ENCODE measurements around the gene CNMD.
"Not testable (repeated sequence)": the region's sequence is repeated elsewhere in the genome, so short reads cannot be mapped to it uniquely, and the experiment has no call there.

CNMD gene

DNA sequence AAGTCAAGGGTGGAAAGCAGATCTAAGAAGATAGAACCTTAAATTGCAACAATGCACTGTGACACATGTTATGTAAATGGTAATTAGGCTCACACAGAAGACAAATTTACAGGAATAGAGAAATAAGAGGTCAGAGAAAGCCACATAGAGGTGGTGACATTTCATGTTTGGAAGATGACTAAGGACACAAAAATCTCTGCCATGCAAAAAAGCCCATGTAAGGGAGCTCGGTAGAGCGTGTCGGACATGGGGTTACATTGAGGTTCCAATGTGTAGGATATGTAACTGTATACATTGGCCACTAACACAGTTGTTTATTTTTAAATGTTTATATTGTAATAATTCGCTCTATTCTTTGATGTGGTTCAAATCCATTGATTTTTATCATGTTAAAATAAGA is 53.2 kb downstream of the CNMD start:
- no peak for DNase-seq (ENCODE audit: low read depth in 2 of 2)

DNA sequence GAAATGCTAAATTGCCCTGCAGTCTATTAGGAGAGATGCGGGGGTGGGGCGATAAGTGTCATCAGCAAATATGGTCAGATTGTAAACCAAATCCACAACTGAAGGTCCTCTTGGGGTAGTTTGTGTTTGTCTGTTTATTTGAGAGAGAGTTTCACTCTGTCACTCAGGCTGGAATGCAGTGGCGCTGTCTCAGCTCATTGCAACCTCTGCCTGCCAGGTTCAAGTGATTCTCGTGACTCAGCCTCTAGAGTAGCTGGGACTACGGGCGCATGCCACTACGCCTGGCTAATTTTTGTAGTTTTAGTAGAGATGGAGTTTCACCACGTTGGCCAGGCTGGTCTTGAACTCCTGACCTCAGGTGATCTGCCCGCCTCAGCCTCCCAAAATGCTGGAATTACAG is 53.8 kb downstream of the CNMD start:
- not testable (repeated sequence) for DNase-seq (ENCODE audit: low read depth in 2 of 2)

DNA sequence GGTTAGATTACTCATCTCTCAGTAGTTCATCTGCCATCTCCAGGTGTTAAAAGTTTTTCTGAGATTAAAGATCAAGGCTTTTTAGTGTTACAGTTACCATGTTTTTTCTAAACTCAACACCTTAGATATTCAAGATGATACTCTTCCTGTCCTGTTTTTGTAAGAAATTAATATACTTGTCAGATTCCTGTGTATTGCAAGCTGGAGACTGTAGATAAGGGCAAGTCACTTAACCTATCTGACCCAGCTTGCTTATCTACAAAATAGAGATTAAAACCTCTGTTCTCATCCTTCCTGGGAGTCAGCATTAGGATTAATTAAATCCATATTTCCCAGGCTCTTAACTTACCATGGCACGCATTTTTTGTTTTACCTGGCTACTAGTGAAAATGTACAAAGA is 61.8 kb downstream of the CNMD start:
- no peak for DNase-seq (ENCODE audit: low read depth in 2 of 2)

DNA sequence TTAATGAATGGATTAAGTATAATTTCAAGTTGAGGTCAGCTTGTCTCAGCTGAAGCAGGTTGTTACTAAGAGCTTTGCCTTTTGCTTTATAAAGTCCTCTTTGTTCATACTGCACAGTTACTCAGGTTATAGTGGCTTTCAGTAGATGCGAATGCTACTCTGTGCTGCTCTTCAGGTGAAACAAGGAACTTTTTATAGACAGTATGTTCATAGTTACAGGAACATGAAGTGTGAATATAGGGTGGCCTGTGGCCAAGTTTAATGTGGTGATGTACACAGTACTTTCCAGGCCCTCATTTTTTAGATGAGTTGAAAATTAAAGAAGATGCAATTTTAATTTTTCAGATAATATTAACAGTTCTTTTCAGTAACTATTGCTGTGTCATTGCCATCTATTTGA is 66.2 kb downstream of the CNMD start:
- no peak for DNase-seq (ENCODE audit: low read depth in 2 of 2)

DNA sequence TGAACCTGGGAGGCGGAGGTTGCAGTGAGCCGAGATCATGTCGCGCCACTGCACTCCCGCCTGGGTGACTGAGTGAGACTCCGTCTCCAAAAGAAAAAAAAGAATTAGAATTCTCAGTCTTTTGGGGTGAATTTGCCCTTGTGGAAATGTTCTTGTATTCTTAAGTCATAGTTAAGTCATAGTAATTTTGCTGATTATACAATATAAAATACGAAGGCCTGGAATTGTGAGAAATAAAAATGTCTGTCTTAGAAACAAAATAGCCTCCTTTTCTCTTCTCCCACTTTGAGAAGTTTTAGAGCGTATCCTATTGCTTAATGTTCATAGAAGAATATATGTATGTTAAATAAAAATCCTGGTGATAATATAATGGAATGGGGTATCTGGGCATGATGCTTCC is 68.9 kb downstream of the CNMD start:
- no peak for DNase-seq (ENCODE audit: low read depth in 2 of 2)

DNA sequence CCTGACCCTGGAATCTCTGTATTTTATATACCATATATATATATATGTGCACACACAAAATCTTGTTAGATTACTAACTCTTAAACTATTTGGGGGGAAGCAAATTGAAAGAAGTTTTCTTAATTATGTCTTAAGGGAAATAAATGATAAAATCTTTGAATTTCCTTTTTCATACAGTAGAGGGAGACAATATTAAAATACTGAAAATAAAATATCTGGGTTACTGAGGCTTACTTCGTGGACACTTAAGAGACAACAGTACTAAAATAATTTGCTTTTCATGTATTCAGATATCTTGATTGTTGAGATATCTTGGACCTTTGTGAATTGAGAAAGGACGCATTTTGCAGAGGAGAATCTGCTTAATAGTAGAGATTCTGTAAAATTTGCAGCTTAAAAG is 69.9 kb downstream of the CNMD start:
- DNase-seq (ENCODE audit: low read depth in 2 of 2), result no peak

DNA sequence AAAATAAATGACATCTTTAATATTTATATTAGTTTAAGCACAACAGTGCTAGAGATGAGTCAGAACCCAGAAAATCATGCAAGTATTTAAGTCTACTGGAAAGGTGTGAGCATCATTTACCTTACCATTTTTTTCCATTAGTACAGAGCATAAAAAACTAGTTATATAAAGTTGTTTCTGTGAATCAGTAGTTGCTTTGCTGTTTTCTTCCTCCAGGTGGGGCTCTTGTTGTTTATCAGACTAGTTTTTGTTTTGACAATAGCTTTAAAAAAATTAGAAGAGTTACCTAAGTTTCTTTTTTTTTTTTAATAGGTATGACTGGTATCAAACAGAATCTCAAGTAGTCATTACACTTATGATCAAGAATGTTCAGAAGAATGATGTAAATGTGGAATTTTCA is 74.3 kb downstream of the CNMD start:
- DNase-seq (ENCODE audit: low read depth in 2 of 2), result no peak

DNA sequence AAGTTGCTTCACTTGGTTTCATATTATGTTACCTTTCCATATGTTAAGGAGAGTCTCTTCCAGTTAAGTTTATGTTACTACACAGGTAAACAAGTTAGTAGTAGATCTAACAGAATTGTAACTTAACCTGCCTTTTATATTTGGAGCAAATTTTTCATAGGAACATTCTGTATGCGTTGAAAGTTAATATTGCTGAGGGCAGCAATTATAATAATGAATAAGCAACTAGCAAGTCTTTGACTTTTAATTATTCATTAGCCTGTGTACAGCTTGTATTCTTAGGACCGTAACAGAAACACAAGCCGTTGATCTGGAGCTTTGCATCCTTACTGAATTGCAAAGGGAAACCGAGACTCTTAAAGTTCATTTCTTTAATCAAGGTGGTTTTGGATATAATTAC is 75.3 kb downstream of the CNMD start:
- DNase-seq (ENCODE audit: low read depth in 2 of 2), result no peak

DNA sequence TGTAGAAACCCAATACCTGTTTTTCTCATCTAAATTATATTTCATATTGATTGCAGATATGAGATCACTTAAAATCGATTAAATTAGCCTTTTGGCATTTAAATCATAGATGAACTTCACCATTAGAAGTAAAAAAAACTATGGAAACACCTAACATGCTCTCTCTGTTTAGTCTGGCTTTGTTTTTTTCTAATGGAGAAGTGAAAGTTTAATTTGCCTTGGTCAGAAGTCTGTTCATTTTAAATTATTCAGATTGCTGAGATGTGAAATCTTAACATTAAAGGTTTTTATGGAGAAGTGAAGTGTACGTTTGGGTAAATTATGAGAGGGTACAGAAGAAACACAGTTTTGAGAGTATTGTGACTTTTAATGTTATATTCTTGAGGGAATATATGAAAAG is 80.3 kb downstream of the CNMD start:
- DNase-seq (ENCODE audit: low read depth in 2 of 2), result no peak
